K562 (cell line): ENCODE measurements around the gene MAST1. TPM values are rescaled to one million over a fixed set of nuclear protein-coding genes. Genes with fewer than 3 reads are reported as not detected.

ENCODE experiments used
- ATAC-seq: fragments of 200-7000 bp; cut with Tn5 transposase; 3 replicates; pipeline ENCODE4 v1.9.1; 2020; ENCODE audit warnings: moderate library complexity
- BruUV-seq: library from RNA; stranded (reverse); fragments of 400-500 nt; replicated peaks from 2 replicates; lab custom pipeline; 2021; lab: Mats Ljungman, UMichigan
- CTCF ChIA-PET: fragments of 300-600 bp; formaldehyde crosslinking; extraction: SDS; loops from one replicate; lab custom pipeline; 2021; ENCODE audit warnings: low intra/inter-chr PET ratio; lab: Yijun Ruan, JAX
- POLR2A ChIA-PET: fragments of 300-600, 350-650 bp; sonication (Branson Sonifier 250); formaldehyde crosslinking; extraction: SDS; loops from one replicate; lab custom pipeline; 2021; ENCODE audit warnings: antibody characterized with exemption, inconsistent platforms; lab: Yijun Ruan, JAX
- DNase-seq, 4 experiments: peaks; one replicate each; pipeline versions ENCODE4 v3.0.0 to v3.0.0-alpha.2; 2011 to 2018; ENCODE audit warnings: low spot score in 3 of 4, mixed read lengths in 3 of 4; ENCODE audit errors: extremely low read depth in 1 of 4
- FAIRE-seq: peaks from 2 replicates; lab custom pipeline; 2011; peaks lifted over from hg19 to GRCh38; lab: Jason Lieb, UNC
- H2AFZ ChIP-seq: 2 replicates; pipeline ENCODE4 v1.6.0; 2011; ENCODE audit warnings: low read depth, low read length, control low read depth, inconsistent platforms
- H3K27ac ChIP-seq: fragments of 200-600 bp; 3 replicates; pipeline ENCODE4 v1.8.0; 2011; ENCODE audit warnings: low read depth, mild to moderate bottlenecking, control low read depth, inconsistent platforms, low read length, moderate library complexity, mixed read lengths; ENCODE audit errors: extremely low read depth
- H3K27me3 ChIP-seq, 2 experiments: fragments of 300-600 bp in 1 of 2; 2 replicates in 1 of 2; 3 replicates in 1 of 2; pipeline versions ENCODE4 v1.6.0 to v1.8.0; 2011; ENCODE audit warnings: inconsistent platforms in 2 of 2, low read length in 2 of 2, mild to moderate bottlenecking in 1 of 2, mixed read lengths in 1 of 2, moderate library complexity in 1 of 2; ENCODE audit not compliant: control insufficient read depth in 2 of 2, insufficient read depth in 2 of 2
- H3K36me3 ChIP-seq: fragments of 300-600 bp; 3 replicates; pipeline ENCODE4 v1.8.0; 2011; ENCODE audit warnings: mild to moderate bottlenecking, low read length, inconsistent platforms; ENCODE audit not compliant: control insufficient read depth, insufficient read depth
- H3K4me1 ChIP-seq, 2 experiments: fragments of 200-600 bp in 1 of 2; replicated peaks in 1 of 2; 2 replicates in 1 of 2; 3 replicates in 1 of 2; pipeline versions ENCODE4 v1.5.1 to v1.8.0; 2011; ENCODE audit warnings: inconsistent platforms in 2 of 2, low read length in 2 of 2, mild to moderate bottlenecking in 1 of 2, mixed read lengths in 1 of 2, moderate library complexity in 1 of 2; ENCODE audit not compliant: control insufficient read depth in 2 of 2, insufficient read depth in 2 of 2
- H3K4me2 ChIP-seq: 2 replicates; pipeline ENCODE4 v1.6.1; 2011; ENCODE audit warnings: low read length, control low read depth, inconsistent platforms, mixed read lengths; ENCODE audit not compliant: insufficient read depth
- H3K4me3 ChIP-seq: fragments of 200-600 bp; sonication (generic), shearing (Covaris generic); 2 replicates; pipeline ENCODE4 v1.5.1; 2016; ENCODE audit warnings: control low read depth, inconsistent platforms
- H3K79me2 ChIP-seq: fragments of 200-600 bp; 3 replicates; pipeline ENCODE4 v1.8.0; 2011; ENCODE audit warnings: low read length, inconsistent platforms; ENCODE audit not compliant: control insufficient read depth, insufficient read depth
- H3K9ac ChIP-seq, 2 experiments: 2 replicates each; pipeline versions ENCODE4 v1.6.0 to v1.6.1; 2011; ENCODE audit warnings: low read depth in 2 of 2, low read length in 2 of 2, control low read depth in 1 of 2, inconsistent platforms in 1 of 2, mild to moderate bottlenecking in 1 of 2, mixed read lengths in 1 of 2; ENCODE audit not compliant: insufficient read depth in 1 of 2
- H3K9me1 ChIP-seq: one replicate; pipeline ENCODE4 v1.6.0; 2011; ENCODE audit warnings: inconsistent platforms, mild to moderate bottlenecking, low read length, moderate library complexity; ENCODE audit not compliant: control insufficient read depth, insufficient read depth
- H3K9me3 ChIP-seq: replicated peaks from 2 replicates; pipeline ENCODE4 v1.5.1; 2011; ENCODE audit warnings: low read depth, low read length, inconsistent platforms; ENCODE audit not compliant: control insufficient read depth, insufficient read depth
- H4K20me1 ChIP-seq: replicated peaks from 2 replicates; pipeline ENCODE4 v1.6.1; 2011; ENCODE audit warnings: low read length, inconsistent platforms, mixed read lengths; ENCODE audit not compliant: control insufficient read depth, insufficient read depth
- DPF2 ChIP-seq: fragments of 450-650 bp; IDR thresholded peaks from 2 replicates; pipeline ENCODE4 v1.6.1; 2016
- ESRRA ChIP-seq: fragments of 450-650 bp; IDR thresholded peaks from 2 replicates; pipeline ENCODE4 v1.6.1; 2014; ENCODE audit warnings: low read depth, mild to moderate bottlenecking, moderate library complexity, borderline replicate concordance
- FOXA3 ChIP-seq, 2 experiments: fragments of 450-650 bp in 1 of 2; sonication (generic) in 1 of 2; formaldehyde crosslinking; IDR thresholded peaks in 1 of 2; conservative IDR thresholded peaks in 1 of 2; 2 replicates each; pipeline versions ENCODE4 v1.4.0 to v1.8.0; 2020 to 2022; ENCODE audit warnings: mild to moderate bottlenecking in 2 of 2, missing genetic modification reagents in 1 of 2
- GTF3C2 ChIP-seq: IDR thresholded peaks from 3 replicates; pipeline ENCODE4 v1.6.1; 2011; ENCODE audit warnings: borderline replicate concordance, mild to moderate bottlenecking, moderate library complexity; ENCODE audit not compliant: insufficient read length; ENCODE audit errors: extremely low read depth
- KAT7 ChIP-seq: sonication (generic); formaldehyde crosslinking; IDR thresholded peaks from 2 replicates; pipeline ENCODE4 v1.8.0; 2022; ENCODE audit warnings: missing genetic modification reagents, mild to moderate bottlenecking, borderline replicate concordance
- L3MBTL2 ChIP-seq: fragments of 450-650 bp; IDR thresholded peaks from 2 replicates; pipeline ENCODE4 v1.6.1; 2016; ENCODE audit warnings: mild to moderate bottlenecking, moderate library complexity
- MAZ ChIP-seq, 2 experiments: fragments of 450-650 bp in 1 of 2; sonication (generic) in 1 of 2; formaldehyde crosslinking; IDR thresholded peaks in 1 of 2; conservative IDR thresholded peaks in 1 of 2; 2 replicates each; pipeline versions ENCODE4 v1.4.0 to v1.5.0; 2020; ENCODE audit warnings: mild to moderate bottlenecking in 1 of 2, missing genetic modification reagents in 1 of 2
- NFIC ChIP-seq: fragments of 450-650 bp; IDR thresholded peaks from 2 replicates; pipeline ENCODE4 v1.6.1; 2017; ENCODE audit warnings: mild to moderate bottlenecking, inconsistent platforms
- PHB2 ChIP-seq: fragments of 450-650 bp; IDR thresholded peaks from 2 replicates; pipeline ENCODE4 v1.6.1; 2017; ENCODE audit warnings: low read depth
- POLR2AphosphoS2 ChIP-seq: IDR thresholded peaks from 2 replicates; pipeline ENCODE4 v1.6.1; 2012; ENCODE audit warnings: low read length, improper control_type of control experiment
- RAD51 ChIP-seq: fragments of 450-650 bp; IDR thresholded peaks from 2 replicates; pipeline ENCODE4 v1.7.1; 2016; ENCODE audit warnings: low read depth, mild to moderate bottlenecking, borderline replicate concordance
- TBP ChIP-seq: optimal IDR thresholded peaks from 2 replicates; pipeline ENCODE3; 2011; ENCODE audit warnings: low read depth, low read length, improper control_type of control experiment
- VEZF1 ChIP-seq: fragments of 200-800 bp; sonication (Bioruptor generic); IDR thresholded peaks from 2 replicates; pipeline ENCODE4 v1.6.1; 2017; ENCODE audit warnings: missing genetic modification characterization, missing compliant biosample characterization
- ZBTB8A ChIP-seq: fragments of 450-650 bp; IDR thresholded peaks from 2 replicates; pipeline ENCODE4 v1.6.1; 2018; ENCODE audit warnings: mild to moderate bottlenecking, moderate library complexity; ENCODE audit not compliant: partially characterized antibody
- ZNF644 ChIP-seq: fragments of 200-800 bp; sonication (Bioruptor generic); IDR thresholded peaks from 2 replicates; pipeline ENCODE4 v1.6.1; 2016; ENCODE audit warnings: low read depth, missing genetic modification characterization, missing compliant biosample characterization
- WGBS: fragments of 100-300 bp; shearing (Covaris generic); methylation state at CpG from one replicate; pipeline ENCODE4 v1.1.6; 2016; ENCODE audit warnings: low coverage, mixed read lengths; ENCODE audit not compliant: insufficient coverage; ENCODE audit errors: missing lambda C conversion rate; 5-methylcytosine and 5-hydroxymethylcytosine counted together
- in situ Hi-C: fragments of 300-500 bp; cut with MboI; formaldehyde crosslinking; loops from 4 replicates; pipeline ENCODE4 v1.15.0; 2018; ENCODE audit warnings: inconsistent platforms, mixed read lengths
- intact Hi-C: fragments of 100-400 bp; cut with micrococcal nuclease; formaldehyde crosslinking; loops from 2 replicates; pipeline ENCODE4 v1.14.2; 2022
- polyA plus RNA-seq, 8 experiments: library from polyadenylated mRNA; depleted of rRNA in 4 of 8; stranded (reverse) in 5 of 8; unstranded in 3 of 8; fragments of >200 nt; fragmentation: Nextera tagmentation in 2 of 8; fragmentation: Illumina TruSeq in 1 of 8; extraction: Ambion mirVana in 2 of 8; extraction: Trizol in 1 of 8; gene quantifications; 2 replicates each; pipeline versions ENCODE4 v1.2.1 to v1.2.3, GENCODE V29; 2011 to 2014; ENCODE audit warnings: inconsistent platforms in 1 of 8, missing spikeins in 1 of 8
- total RNA-seq, 7 experiments: library from RNA; depleted of rRNA in 6 of 7; stranded (reverse); fragments of >200 nt in 6 of 7; fragmentation: Illumina TruSeq in 2 of 7; extraction: Trizol in 2 of 7; gene quantifications; 2 replicates each; pipeline versions ENCODE4 v1.2.1 to v1.2.3, GENCODE V29; 2011 to 2021; ENCODE audit warnings: low replicate concordance in 1 of 7

The MAST1 gene
- total and polyA plus RNA-seq, 9 of the 15 experiments (the other 6 are each of a cell fraction or from before 2014, with no cell fraction given), result 0.48 to 10.3 (median 3.9) TPM

- Histone ChIP-seq H3K4me3 (no peak overlapping the region), H4K20me1 (no peaks in the 10 kb centered on the region), H3K9me1 (no peaks in the 10 kb centered on the region), H3K27ac (no peak overlapping the region), H3K9me3 (no peaks in the 10 kb centered on the region), H2AFZ (no peak overlapping the region), H3K27me3 (no peaks in the 10 kb centered on the region), H3K4me1 (peaks cover 25 to 67% of the 10 kb centered on the region in 2 experiments; a peak in 4 of 5 replicates), H3K4me2 (no peak overlapping the region), H3K79me2 (peaks cover 41% of the 10 kb centered on the region), H3K36me3 (peaks cover 32% of the 10 kb centered on the region; the same call in 2 of the 3 replicates), H3K9ac (peak overlapping the region in 1 of 2 experiments; percentile 40; a peak in 1 of 4 replicates)
- no peak for DNase-seq
- in situ Hi-C loops, result no loop called here
- ATAC-seq, result no peak
- ChIA-PET POLR2A (interaction anchor here (0.6 to 2.5 kb wide), 4 partner anchors 11 to 348 kb away, joined by 4 to 29 read pairs (median 4); partner anchors contain the start of gene JUNB), CTCF (no interaction called here)
- BruUV-seq, result no TSS peak
- no peak for FAIRE-seq
- WGBS, result 88% methylated on average over 17 of the region's 26 CpGs
- intact Hi-C loops, result no loop called here
- TF ChIP-seq ZNF644 (tag) (no peak), VEZF1 (no peak), FOXA3 (CRISPR knock-in tag; conservative IDR thresholded peaks at IDR 0.05 in 1 of 2, IDR thresholded peaks at IDR 0.05 in 1 of 2) (no peak), PHB2 (no peak), DPF2 (no peak), POLR2AphosphoS2 (no peak), ZBTB8A (no peak), L3MBTL2 (no peak), RAD51 (no peak), NFIC (no peak), ESRRA (no peak), GTF3C2 (no peak), KAT7 (no peak), MAZ (CRISPR knock-in tag; conservative IDR thresholded peaks at IDR 0.05 in 1 of 2, IDR thresholded peaks at IDR 0.05 in 1 of 2) (no peak), TBP (no peak)
These were observed 34.3 kb upstream of the MAST1 start for GRCh38 chr19:12804051-12804450.
